A673 (cell line): Measurements from ENCODE around the gene KAZN.

Source experiments
- CTCF ChIP-seq: fragments of 300-800, 200-600 bp; sonication (generic); conservative IDR thresholded peaks from 2 replicates; pipeline ENCODE4 v1.5.1; 2017; ENCODE audit warnings: low read depth, mild to moderate bottlenecking, antibody characterized with exemption, low read length, moderate library complexity, mixed read lengths
- EZH2 ChIP-seq: fragments of 200-600 bp; sonication (generic); IDR thresholded peaks from 2 replicates; pipeline ENCODE4 v1.6.1; 2017; ENCODE audit warnings: borderline replicate concordance, low read depth, mild to moderate bottlenecking, mixed read lengths, antibody characterized with exemption, low read length; ENCODE audit not compliant: poor library complexity, severe bottlenecking

- no peak for TF ChIP-seq CTCF
- TF ChIP-seq EZH2, result no peak
Measured at GRCh38 chr1:14783592-14783886, 185.1 kb downstream of the KAZN start.
